HG03066 (cell line): Measurements from ENCODE around the gene EMC8.
"Not testable (repeated sequence)": the region's sequence is repeated elsewhere in the genome, so short reads cannot be mapped to it uniquely, and the experiment has no call there.

Experiments used
- ATAC-seq: cut with Tn5 transposase; IDR thresholded peaks from one replicate; pipeline ENCODE4 v1.9.1; 2021; ENCODE audit warnings: low read depth; ENCODE audit not compliant: unreplicated experiment

The EMC8 gene

DNA sequence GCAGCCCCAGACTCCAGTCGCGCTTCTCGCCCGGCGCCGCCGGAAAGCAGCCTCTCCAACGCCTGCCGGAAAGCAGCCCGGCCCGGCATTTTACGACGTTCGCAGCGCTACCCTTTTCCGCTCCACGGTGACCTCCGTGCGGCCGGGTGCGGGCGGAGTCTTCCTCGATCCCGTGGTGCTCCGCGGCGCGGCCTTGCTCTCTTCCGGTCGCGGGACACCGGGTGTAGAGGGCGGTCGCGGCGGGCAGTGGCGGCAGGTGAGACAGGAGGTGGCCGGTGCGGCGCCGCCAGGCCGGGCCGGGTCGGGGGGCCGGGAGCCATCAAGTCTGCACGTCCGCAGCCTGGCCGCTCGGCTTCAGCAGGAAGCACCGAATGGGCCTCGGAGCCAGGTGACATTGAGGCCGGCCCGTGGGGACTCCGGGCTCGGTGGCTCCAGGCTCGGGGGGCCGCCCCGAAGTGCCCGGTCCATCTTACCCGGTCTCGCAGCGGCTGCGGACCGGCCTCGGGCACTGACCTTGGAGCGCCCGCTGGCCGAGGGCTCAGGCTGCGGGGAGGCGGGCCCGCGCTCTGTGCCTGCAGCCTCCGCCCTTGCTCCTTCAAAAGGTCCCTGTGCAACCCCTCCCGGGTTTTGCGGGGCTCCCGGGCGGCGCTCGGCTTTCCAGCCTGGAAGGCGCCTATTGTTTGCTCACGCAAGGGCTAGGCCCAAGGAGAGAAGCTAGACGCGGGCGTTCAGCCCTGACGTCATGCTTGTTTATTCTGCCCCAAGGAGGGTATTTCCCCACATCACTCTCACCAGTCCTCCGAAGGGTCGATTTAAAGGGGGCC, at the start of gene EMC8, which contains the start of gene COX4I1:
Gene EMC8 (minus strand): TSS at position 48 of the 824 bp plus-strand sequence. CDS start 249 bp downstream, outside the sequence.
Gene COX4I1 (plus strand): TSS at position 199 of the 824 bp plus-strand sequence. CDS start 1,511 bp downstream, outside the sequence.
- peak; percentile 68 for ATAC-seq

DNA sequence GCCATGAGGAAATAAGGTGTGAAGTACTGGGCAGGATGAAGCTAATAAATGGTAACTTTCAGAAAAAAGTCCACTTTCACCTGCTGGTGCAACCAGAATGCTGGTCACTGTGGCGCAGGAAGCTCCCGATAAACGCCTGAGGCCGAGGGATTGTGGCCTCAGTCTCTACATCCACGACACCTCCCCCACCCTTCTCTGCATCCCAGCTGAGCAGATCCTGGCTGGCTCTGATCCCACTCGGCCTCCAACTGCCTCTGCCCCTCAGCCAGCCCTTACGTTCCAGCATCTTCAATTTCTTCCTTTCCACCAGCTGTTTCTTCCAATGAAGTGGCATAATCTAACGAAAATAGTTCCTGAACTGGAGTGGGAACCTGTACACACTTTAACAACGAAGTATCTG, 49.6 kb upstream of the EMC8 start:
- no peak for ATAC-seq

DNA sequence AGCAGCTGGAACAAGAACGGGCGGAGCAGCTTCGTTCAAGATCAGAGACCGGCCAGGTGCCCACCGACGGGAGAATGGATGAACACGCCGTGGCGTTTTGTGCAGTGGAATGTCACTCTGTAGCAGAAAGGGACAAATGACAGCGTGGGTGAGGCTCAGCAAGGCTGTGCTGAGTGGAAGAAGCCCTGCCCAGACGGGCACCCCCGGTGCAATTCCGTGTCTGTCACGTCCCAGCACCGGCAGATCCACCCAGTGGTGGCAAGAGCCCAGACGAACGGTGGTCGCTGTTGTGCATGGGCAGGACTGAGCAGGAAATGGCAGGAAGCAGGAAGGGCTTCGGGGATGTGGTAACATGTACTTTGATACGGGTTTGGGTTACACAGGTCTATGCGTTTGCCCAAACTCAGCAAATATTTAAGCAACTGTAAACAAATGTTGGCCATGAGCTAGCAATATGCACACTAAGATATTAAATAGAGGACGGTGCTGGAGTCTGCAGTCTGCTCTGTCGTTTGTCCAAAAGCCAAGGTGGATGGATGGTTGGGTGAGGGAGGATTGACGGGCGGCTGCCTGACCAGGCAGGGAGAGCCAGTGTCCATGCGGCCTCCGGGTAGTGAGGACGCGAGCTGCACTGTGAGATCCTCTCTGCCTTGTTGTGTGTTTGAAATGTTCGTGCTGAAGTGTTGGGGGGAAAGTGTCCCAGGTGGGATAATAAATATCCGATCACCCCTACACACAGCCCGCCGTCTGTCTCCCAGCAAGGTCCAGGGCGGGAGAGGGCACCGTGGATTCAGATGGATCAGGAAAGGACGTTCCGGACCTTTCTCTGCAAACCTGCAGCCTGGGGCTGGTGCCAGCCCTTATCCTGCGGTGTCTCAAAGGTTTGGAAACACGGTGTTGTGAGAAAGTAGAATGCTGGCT, 48.6 kb upstream of the EMC8 start:
- no peak for ATAC-seq

DNA sequence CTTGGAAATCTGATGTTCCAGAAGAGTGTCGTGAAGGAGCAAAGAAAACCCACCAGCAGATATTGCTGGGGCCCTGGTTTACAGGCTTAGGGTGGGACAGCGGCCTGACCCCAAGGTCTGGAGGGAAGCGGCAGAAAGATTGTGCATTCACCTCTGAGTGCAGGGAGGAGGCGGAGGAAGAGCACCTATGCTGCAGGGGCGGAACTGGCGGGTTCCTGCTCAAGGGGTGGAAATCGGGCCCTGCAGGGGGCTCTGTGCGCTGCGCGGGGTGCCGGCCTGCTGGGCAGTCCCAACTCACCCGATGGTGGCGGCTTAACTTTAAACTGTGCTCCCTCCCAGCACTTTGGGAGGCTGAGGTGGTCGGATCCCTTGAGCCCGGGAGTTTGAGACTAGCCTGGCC, 47.7 kb upstream of the EMC8 start:
- no peak for ATAC-seq

DNA sequence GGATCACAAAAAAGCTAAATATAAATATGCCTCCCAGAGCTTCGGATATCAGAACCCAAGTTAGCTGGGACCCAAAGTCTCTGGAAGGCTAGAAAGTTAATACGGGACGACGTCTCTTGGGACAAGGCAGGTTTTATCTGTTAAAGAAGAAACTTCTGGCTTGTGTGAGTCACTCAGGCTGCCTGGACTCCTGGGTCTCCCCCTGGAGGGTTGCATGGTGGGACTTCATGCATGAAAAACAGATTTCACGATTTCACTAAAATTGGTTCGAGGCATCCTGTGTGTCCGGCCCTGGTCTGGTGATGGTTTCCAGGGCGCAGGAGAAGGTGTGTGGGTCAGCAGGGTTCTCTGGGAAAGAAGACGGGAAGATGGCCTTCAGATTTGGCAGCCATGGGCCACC, 47.1 kb upstream of the EMC8 start:
- no peak for ATAC-seq

DNA sequence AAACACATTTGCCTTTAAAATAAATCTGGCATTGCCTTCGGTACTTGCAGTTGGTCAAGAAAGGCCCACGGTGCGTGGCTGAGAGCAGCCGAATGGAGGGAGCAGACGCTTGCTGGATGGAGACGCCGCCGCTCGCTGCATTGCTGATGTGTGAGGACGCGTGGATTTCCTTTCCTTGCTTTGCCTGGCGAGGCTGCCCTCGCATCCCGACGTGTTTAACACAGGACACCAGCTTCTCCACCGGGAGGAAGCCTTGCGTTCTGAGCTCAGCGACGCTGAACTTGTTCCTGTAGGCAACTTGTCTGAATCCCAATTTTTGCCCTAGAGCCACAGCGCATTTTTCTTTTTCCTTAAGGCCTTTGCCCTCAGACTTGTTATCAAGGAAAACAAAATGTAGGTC, 45.9 kb upstream of the EMC8 start:
- ATAC-seq: no peak

DNA sequence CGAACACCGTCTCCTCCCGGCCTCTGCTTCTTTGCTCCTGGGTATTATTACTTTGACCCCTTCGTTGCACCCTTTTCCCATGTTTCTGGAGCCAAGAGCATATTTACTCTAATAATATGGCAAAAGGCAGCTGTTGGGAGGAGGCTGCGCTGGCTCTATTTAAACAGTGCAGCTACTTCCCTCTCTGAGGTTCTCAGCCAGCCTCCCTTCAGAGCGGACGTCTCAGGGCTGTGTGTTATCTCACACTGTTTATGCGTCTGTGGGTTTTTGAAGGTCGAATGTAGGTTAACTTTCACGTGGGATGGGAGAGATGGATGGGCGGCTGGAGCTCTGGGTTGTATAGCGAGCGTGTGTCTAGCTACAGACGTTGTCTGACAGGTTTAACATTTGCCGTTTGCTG, 45.4 kb upstream of the EMC8 start:
- ATAC-seq: no peak

DNA sequence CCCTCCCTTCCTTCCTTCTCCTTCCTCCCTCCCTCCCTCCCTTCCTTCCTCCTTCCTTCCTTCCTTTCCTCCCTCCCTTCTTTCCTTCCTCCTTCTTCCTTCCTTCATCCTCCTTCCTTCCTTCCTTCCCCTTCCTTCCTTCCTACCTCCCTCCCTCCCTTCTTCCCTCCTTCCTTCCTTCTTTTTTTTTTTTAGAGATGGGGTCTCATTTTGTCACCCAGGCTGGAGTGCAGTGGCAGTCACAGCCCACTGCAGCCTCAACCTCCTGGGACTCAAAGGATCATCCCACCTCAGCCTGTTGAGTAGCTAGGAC, 44.8 kb upstream of the EMC8 start:
- no peak for ATAC-seq

DNA sequence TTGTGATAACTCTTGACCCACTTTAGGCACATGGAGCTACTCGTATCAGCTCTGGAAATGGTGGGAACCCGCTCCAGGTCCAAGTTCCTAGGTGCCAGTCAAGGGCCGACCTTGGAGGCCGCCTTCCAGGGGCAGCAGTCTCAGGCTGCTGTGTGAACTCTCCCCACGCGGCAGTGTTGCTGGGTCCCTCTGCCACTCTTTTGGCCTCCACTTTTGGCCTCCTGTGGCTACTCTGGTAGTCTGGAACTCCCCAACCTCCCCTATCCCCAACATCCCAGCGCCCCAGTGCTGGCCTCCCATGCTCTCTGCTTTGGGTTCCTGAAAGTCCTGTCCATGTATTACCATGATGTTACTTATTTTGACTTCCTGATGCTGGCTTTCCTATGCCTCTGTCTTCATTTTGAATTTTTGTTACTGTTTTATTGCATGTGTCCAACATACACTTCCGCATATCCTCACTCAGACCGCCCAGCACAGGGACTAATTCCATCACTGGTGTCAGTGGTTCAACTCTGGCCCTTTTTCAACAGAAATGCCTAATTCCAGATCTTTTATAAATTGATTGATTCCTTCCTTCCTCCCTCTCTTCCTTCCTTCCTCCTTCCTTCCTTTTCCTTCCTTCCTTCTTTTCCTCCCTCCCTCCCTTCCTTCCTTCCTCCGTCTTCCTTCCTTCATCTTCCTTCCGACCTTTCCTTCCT, 44.3 kb upstream of the EMC8 start:
- ATAC-seq: no peak

DNA sequence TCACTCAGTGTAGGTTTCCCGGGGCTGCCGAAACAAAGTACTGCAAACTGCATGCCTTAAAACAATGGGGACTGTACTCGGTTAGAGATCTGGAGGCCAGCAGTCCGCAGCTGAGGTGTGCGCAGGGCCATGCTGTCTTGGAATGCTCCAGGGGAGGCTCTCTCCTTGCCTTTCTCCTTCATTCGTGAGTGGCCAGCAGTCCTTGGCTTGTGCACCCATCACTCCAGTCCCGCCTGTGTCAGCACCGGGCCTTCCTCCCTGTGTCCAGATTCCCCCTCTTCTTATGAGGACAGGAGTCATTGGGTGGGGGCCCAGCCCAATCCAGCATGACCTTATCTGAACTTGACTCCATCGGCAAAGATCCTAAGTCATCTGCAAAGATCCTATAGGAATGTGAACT, 43.5 kb upstream of the EMC8 start:
- ATAC-seq: no peak

DNA sequence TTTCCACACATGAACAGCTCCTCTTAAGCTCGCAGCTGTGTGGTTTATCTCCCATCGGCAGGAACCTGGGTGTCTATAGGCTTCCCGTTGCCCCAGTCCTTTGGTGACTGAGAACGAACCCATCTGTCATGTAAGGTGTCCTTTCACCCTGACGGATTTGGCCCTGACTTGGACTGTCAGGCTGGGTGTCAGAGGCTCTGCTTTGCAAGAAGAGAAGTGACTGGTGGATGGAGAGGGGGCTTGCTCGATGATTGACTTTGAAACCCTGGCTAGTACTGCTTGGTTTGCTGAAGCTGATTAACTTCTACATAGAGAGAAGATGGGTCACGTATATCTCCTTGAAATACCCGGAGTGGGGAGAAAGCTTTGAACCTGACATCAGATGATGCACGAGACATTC, 43.1 kb upstream of the EMC8 start:
- no peak for ATAC-seq

DNA sequence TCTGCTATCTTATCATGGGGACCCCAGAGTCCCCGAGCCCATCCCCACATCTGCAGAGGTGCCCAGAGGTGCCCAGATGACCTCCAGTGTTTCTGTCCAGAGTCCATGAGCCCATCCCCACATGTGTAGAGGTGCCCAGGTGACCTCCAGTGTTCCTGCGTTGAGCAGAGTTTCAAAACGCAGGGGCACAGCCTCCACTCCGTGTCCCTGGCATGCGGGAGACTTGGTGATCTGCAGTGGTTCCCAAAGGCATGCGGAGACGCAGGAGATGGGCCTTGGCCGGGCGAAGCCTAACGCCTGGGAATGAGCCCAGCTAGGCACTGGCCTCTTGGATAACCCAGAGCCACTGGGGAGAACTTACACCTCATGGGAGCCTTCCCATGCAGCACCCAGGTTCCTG, 41.5 kb upstream of the EMC8 start:
- no peak for ATAC-seq

DNA sequence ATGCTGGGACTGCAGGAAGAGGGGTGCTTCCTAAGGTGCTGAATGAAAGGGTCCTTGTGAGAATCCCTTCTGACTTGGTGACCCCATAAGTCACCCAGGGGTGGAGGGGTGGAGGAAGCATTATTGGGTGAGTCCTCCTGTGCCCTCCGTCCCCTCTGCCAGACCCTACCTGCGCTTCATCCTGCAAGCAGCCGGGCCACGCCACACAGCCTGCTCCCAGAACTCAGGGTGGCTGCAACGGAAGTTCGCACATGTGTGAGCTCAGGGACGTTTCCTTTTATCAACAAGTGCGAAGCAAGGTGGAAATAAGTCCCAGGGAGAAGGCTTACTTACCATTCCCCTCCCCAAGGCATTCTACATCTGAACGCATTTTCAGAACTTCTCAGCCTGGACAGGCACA, 41.1 kb upstream of the EMC8 start:
- ATAC-seq: no peak

DNA sequence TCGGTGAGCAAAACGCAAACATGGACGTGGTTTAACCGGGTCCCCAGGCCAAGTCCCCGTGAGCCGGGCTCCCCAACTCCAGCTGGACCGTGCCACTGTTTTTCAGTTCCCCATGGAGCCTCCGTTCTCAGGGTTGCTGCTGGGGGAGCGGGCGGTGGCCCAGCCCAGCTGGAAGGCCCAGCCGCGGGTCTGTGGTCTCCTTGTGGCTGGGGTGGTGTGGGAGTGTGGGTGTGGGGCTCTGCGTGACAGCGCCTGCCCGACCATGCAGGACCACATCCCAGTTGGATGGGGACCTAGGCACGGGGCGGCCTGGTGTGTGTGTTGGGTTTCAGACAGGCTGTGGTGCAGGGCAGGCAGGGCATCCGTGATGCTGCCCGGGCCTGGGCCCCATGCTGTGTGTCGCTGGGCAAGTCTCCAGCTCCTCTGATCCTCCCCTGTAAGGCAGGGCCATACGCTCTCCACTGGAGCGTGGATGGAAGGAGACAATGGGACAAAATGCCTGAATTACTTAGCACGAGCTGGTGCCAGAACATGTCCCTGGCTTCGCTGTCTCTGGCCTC, 40.4 kb upstream of the EMC8 start:
- no peak for ATAC-seq

DNA sequence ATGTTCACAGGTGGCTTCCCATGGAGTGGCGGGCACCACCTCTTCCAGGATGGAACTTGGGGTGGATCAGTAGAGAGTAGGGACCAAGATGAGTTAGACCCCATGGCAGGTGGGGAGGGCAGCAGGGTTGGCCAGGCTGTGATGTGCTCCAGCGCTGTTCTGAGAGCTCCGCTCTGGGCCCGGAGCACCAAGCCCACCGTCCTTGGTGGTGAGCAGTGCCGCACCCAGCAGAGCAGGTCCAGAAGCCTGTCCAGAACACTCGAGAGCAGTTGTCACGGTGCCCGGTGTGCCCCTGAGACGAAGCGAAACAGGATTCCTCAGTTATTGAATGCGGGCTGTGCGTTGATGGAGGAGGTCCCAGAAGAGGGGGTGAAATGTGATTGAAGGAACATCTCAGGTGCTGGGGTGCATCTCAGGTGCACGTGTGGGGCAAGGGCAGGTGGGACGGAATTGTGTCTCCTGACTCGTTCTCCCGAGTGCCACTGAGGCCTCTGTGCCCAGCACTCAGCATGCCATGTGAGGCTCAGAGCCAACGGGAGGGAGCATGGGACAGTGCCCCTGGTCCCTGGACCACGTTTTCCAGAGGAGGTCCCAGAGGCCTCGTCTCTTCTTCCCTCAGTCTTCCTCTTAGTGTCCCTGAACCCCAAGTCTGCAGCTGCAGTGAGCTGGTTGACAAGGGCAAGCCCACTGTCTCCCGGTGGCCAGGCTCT, 39.7 kb upstream of the EMC8 start:
- no peak for ATAC-seq

DNA sequence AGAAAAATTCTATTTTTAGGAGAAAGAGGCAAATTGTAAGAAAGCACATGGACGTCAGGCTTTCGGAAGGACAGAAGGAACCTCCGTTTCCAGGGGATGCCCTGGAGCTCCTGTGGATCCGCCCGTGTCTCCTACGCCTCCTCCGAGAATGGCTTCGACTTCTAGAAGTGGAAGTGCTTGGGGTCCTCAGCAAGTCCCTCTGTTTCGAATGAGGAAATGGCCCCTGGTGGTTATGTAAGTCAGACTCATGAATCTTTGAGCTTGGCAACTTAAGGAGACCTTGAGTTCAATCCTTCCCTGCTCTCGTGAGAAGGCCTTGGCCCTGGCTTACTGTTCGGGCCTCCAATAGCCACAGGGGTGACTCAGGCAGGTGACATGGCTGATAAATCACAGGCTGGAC, 39.0 kb upstream of the EMC8 start:
- ATAC-seq: no peak

DNA sequence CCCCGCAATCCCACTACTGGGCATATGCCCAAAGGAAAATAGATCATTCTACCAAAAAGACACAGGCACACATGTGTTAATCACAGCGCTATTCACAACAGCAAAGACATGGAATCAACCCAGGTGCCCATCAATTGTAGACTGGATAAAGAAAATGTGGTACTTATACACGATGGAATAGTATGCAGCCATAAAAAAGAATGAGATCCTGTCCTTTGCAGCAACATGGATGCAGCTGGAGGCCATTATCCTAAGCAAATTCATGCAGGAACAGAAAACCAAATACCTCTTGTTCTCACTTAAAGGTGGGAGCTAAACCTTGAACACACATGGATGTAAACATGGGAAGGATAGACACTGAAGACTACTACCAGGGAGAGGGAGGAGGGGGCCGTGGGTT, 38.3 kb upstream of the EMC8 start:
- ATAC-seq: not testable (repeated sequence)

DNA sequence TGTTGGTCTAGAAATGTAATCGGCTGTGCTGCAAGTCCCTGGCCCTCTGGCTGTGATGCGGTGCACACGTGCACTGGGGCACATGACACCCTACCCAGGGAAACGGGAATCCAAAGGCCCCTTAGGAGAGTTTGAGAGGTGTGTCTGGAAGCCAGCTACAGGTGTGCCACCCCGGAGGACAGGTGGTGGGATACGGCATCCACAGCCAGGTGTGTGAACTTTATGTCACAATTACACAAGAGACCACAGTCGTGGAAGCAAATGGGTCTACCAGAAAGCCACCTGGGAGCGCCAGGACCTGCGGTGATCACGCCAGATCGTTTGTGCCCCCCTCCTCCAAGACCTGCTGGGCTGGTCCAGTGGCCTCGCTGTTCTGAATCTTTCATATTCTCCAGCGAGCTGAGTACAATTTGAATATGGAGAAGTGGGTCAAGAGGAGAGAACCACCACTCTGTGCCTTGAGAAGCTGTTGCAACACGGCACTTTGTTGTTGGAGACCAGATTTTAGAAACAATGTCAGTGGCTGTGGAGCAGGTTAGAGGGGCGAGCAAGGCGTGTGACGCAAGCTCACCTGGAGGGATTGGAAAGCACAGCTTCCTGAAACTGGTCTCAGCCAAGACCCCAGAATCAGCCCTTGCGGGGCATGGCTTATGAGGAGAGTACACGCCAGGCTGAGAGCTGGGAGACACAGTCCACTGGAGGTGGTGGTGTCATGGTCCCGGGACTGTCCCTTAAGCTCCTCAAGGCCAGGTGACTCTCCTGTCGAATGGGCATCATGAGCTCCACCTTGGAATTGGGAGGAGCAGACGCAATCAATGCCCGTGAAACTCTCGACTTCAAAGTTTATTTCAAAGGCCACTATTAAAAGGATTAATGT, 37.6 kb upstream of the EMC8 start:
- ATAC-seq: no peak
